OCI-LY7 (cell line): ENCODE measurements around the gene FOXF1. TPM values are rescaled to one million over a fixed set of nuclear protein-coding genes. Genes with fewer than 3 reads are reported as not detected.

Source experiments
- BruUV-seq: library from RNA; stranded (reverse); fragments of 400-500 nt; replicated peaks from 2 replicates; lab custom pipeline; 2021; lab: Mats Ljungman, UMichigan
- CTCF ChIA-PET: fragments of 300-600 bp; sonication (Branson Sonifier 250); formaldehyde crosslinking; loops from one replicate; lab custom pipeline; 2022; ENCODE audit warnings: antibody characterized with exemption; ENCODE audit not compliant: unreplicated experiment; lab: Charles Lee
- POLR2A ChIA-PET: fragments of 300-600 bp; sonication (Branson Sonifier 250); formaldehyde crosslinking; loops from one replicate; lab custom pipeline; 2022; ENCODE audit warnings: antibody characterized with exemption; lab: Charles Lee
- DNase-seq: peaks from one replicate; pipeline ENCODE4 v3.0.0-alpha.2; 2015; ENCODE audit warnings: low spot score
- H2AFZ ChIP-seq: fragments of 200-600 bp; sonication (generic), shearing (Covaris generic); 2 replicates; pipeline ENCODE4 v1.6.1; 2014; ENCODE audit warnings: mild to moderate bottlenecking, antibody characterized with exemption, low read length, moderate library complexity
- H3K27ac ChIP-seq: fragments of 200-600 bp; sonication (generic); 2 replicates; pipeline ENCODE4 v1.5.1; 2014; ENCODE audit warnings: mixed run types, low read depth, mild to moderate bottlenecking, moderate library complexity, low read length, inconsistent platforms; ENCODE audit not compliant: poor library complexity, severe bottlenecking
- H3K36me3 ChIP-seq: fragments of 200-600 bp; sonication (generic); 2 replicates; pipeline ENCODE4 v1.6.1; 2014; ENCODE audit warnings: mild to moderate bottlenecking, antibody characterized with exemption, low read length, moderate library complexity, mixed read lengths; ENCODE audit not compliant: insufficient read depth
- H3K4me1 ChIP-seq: fragments of 200-600 bp; sonication (generic); 2 replicates; pipeline ENCODE4 v1.5.1; 2014; ENCODE audit warnings: mild to moderate bottlenecking, low read length; ENCODE audit not compliant: insufficient read depth, poor library complexity, severe bottlenecking
- H3K4me2 ChIP-seq: fragments of 200-600 bp; sonication (generic); 2 replicates; pipeline ENCODE4 v1.6.1; 2014; ENCODE audit warnings: mild to moderate bottlenecking, low read length
- H3K4me3 ChIP-seq: fragments of 200-600 bp; sonication (generic); 2 replicates; pipeline ENCODE4 v1.5.1; 2014; ENCODE audit warnings: mild to moderate bottlenecking, low read depth, low read length; ENCODE audit not compliant: poor library complexity, severe bottlenecking
- H3K79me2 ChIP-seq: fragments of 200-600 bp; sonication (generic); 2 replicates; pipeline ENCODE4 v1.6.1; 2016; ENCODE audit warnings: low read depth, mild to moderate bottlenecking, low read length, moderate library complexity, mixed read lengths; ENCODE audit not compliant: insufficient read depth
- H3K9me2 ChIP-seq: fragments of 200-600 bp; sonication (generic); 2 replicates; pipeline ENCODE4 v1.6.1; 2016; ENCODE audit warnings: mild to moderate bottlenecking, low read length, mixed read lengths; ENCODE audit not compliant: insufficient read depth
- H3K9me3 ChIP-seq: fragments of 200-600 bp; sonication (generic); 2 replicates; pipeline ENCODE4 v1.6.1; 2014; ENCODE audit warnings: mild to moderate bottlenecking, mixed run types, low read length, mixed read lengths
- H4K20me1 ChIP-seq: fragments of 200-600 bp; sonication (generic); 2 replicates; pipeline ENCODE4 v1.6.1; 2014; ENCODE audit warnings: mild to moderate bottlenecking, antibody characterized with exemption, low read length, moderate library complexity, mixed read lengths; ENCODE audit not compliant: insufficient read depth
- EZH2phosphoT487 ChIP-seq: fragments of 200-600 bp; sonication (generic); IDR thresholded peaks from 2 replicates; pipeline ENCODE4 v1.6.1; 2018; ENCODE audit warnings: low read depth, borderline replicate concordance, mild to moderate bottlenecking, mixed run types, antibody characterized with exemption, low read length, moderate library complexity, mixed read lengths
- intact Hi-C: fragments of 100-400 bp; cut with micrococcal nuclease; formaldehyde crosslinking; loops from one replicate; pipeline ENCODE4 v1.10.0; 2022; ENCODE audit not compliant: unreplicated experiment
- total RNA-seq, 2 experiments: library from RNA; depleted of rRNA in 1 of 2; stranded (reverse); fragments of >200 nt in 1 of 2; shearing (Covaris generic) in 1 of 2; gene quantifications; 2 replicates each; pipeline ENCODE4 v1.2.3, GENCODE V29; 2014 to 2022
- TF ChIP-seq, protein P1 (sequence below): fragments of 200-600 bp; sonication (generic); conservative IDR thresholded peaks from 2 replicates; pipeline ENCODE4 v1.5.1; 2014; ENCODE audit warnings: mild to moderate bottlenecking, antibody characterized with exemption, low read length, moderate library complexity, mixed read lengths

The FOXF1 gene
- total RNA-seq, 2 experiments from 2014 or later = not detected

DNA sequence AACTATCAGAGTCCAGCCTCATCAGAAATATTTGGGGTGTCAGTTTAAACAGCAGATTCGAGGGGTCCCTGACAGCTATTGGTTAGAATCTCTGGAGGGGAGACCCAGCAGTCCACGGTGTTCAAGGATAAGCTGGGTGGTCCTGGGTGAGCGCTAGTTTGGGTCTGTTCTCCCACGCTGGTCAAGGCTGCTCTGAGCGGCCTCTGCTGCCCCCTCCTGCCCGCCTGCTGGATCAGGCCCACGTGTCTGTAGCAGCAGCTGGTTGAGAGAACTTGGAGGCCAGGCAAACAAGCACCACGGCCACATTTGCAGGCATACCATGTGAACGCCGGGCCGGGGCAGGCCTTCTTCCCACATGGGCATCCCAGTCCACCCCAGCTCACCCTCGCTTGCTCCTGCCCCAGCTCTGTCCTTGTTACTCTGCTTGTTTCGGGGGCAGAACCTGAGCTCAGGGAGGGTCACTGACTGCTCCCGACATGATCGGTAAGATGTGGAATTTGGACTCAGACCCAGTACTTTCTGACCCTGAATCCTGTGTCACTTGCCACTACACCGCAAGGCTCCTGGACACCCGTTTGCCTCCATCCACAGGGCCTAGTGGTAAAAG, 7.4 kb downstream of the FOXF1 start:
- TF ChIP-seq, protein P1, sequence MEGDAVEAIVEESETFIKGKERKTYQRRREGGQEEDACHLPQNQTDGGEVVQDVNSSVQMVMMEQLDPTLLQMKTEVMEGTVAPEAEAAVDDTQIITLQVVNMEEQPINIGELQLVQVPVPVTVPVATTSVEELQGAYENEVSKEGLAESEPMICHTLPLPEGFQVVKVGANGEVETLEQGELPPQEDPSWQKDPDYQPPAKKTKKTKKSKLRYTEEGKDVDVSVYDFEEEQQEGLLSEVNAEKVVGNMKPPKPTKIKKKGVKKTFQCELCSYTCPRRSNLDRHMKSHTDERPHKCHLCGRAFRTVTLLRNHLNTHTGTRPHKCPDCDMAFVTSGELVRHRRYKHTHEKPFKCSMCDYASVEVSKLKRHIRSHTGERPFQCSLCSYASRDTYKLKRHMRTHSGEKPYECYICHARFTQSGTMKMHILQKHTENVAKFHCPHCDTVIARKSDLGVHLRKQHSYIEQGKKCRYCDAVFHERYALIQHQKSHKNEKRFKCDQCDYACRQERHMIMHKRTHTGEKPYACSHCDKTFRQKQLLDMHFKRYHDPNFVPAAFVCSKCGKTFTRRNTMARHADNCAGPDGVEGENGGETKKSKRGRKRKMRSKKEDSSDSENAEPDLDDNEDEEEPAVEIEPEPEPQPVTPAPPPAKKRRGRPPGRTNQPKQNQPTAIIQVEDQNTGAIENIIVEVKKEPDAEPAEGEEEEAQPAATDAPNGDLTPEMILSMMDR = peak; percentile 66
- no peak for TF ChIP-seq EZH2phosphoT487
- no peak overlapping the region for H2AFZ ChIP-seq
- H3K4me2 ChIP-seq = no peak overlapping the region
- CTCF ChIA-PET = interaction anchor here (0.6 kb wide), 1 partner anchor 694 kb away, joined by 3 read pairs; no protein-coding TSS in a partner anchor
- no peak overlapping the region for H3K27ac ChIP-seq
- BruUV-seq = no TSS peak
- no peak overlapping the region for H3K4me3 ChIP-seq
- DNase-seq = peak; percentile 25
- POLR2A ChIA-PET = no interaction called here
- intact Hi-C loops = no loop called here
- no peaks in the 10 kb centered on the region for H3K9me2 ChIP-seq
- no peaks in the 10 kb centered on the region for H3K9me3 ChIP-seq
- no peaks in the 10 kb centered on the region for H3K79me2 ChIP-seq
- no peaks in the 10 kb centered on the region for H3K36me3 ChIP-seq
- H4K20me1 ChIP-seq = no peaks in the 10 kb centered on the region
- H3K4me1 ChIP-seq = no peaks in the 10 kb centered on the region

DNA sequence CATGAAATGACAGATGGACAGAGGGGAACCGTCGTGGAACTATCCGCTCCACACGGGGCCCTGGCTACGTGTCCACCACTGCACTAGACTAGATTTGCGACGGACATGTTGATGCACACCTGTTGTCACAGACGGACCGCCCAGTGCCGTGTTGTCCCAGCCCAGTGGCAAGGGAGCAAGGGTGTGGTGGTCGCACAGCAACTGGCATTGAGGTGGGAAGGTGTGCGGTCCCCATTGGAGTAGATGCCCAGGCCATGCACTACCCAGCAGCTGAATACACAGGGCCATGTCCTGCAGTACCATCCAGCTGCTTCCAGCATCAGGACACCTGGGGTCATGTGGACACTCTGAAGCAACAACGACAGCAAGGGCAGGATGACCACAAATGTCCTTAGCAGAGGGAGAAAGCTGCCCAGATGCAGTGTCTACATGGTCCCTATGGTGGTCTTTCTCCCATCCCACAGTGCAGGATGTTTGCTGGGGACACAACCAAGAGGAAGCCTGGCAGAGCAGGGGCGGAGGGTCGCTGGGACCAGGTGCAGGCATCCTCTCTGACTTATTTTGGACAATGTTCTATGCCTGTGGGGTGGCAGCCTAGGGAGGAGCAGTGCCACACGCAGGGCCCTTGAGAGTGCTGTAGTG, 8.8 kb downstream of the FOXF1 start:
- intact Hi-C loops = no loop called here
- no peaks in the 10 kb centered on the region for H4K20me1 ChIP-seq
- H3K27ac ChIP-seq = no peak overlapping the region
- no peaks in the 10 kb centered on the region for H3K4me1 ChIP-seq
- H3K4me2 ChIP-seq = no peak overlapping the region
- H2AFZ ChIP-seq = no peak overlapping the region
- ChIA-PET CTCF (interaction anchor here (0.6 kb wide), 1 partner anchor 46 kb away, joined by 3 read pairs; no protein-coding TSS in a partner anchor), POLR2A (no interaction called here)
- no peak for DNase-seq
- H3K4me3 ChIP-seq = no peak overlapping the region
- no peaks in the 10 kb centered on the region for H3K9me2 ChIP-seq
- BruUV-seq = no TSS peak
- no peak for TF ChIP-seq EZH2phosphoT487
- TF ChIP-seq, protein P1 = no peak
- H3K79me2 ChIP-seq = no peaks in the 10 kb centered on the region
- no peaks in the 10 kb centered on the region for H3K36me3 ChIP-seq
- no peaks in the 10 kb centered on the region for H3K9me3 ChIP-seq
